Measurements from ENCODE around the gene PSMF1. TPM values are rescaled to one million over a fixed set of nuclear protein-coding genes. Genes with fewer than 3 reads are reported as not detected.

The PSMF1 gene
- total and polyA plus RNA-seq, 2 of the 13 experiments (the other 11 are each of a cell fraction or from before 2014, with no cell fraction given) = 82.5 to 86.0 TPM

GRCh38 chr20:1212607-1213396 lies 94.4 kb downstream of the PSMF1 start (continued):
- TF ChIP-seq PRDM15 (CRISPR knock-in tag; IDR thresholded peaks at IDR 0.05) (no peak), ZNF562 (CRISPR knock-in tag; IDR thresholded peaks at IDR 0.05; ENCODE audit: borderline replicate concordance) (no peak), GMEB1 (CRISPR knock-in tag; IDR thresholded peaks at IDR 0.05; ENCODE audit: borderline replicate concordance) (peak; percentile 48; the same call in 1 of the 2 replicates), ZNF121 (CRISPR knock-in tag; IDR thresholded peaks at IDR 0.05) (no peak), ZNF441 (CRISPR knock-in tag; IDR thresholded peaks at IDR 0.05; ENCODE audit: borderline replicate concordance) (peak; percentile 57; the same call in 1 of the 2 replicates), KAT2B (IDR thresholded peaks at IDR 0.05; ENCODE audit: borderline replicate concordance, low read depth, low read length) (no peak), ZFY (CRISPR knock-in tag; IDR thresholded peaks at IDR 0.05) (no peak), ZNF230 (CRISPR knock-in tag; IDR thresholded peaks at IDR 0.05) (peak; percentile 46; the same call in 1 of the 2 replicates), KDM5B (CRISPR knock-in tag; IDR thresholded peaks at IDR 0.05; ENCODE audit: borderline replicate concordance) (no peak), ZNF7 (CRISPR knock-in tag; IDR thresholded peaks at IDR 0.05) (no peak), ZNF512 (CRISPR knock-in tag; IDR thresholded peaks at IDR 0.05) (no peak), KDM2A (CRISPR knock-in tag; IDR thresholded peaks at IDR 0.05; ENCODE audit: borderline replicate concordance, low read depth) (peak; percentile 94), GATA4 (IDR thresholded peaks at IDR 0.05; ENCODE audit: borderline replicate concordance, low read depth) (no peak), ZFP37 (CRISPR knock-in tag; IDR thresholded peaks at IDR 0.05; ENCODE audit: borderline replicate concordance) (no peak), ZEB1 (IDR thresholded peaks at IDR 0.05; ENCODE audit: insufficient replicate concordance, low read depth) (no peak), JARID2 (CRISPR knock-in tag; IDR thresholded peaks at IDR 0.05; ENCODE audit: insufficient replicate concordance) (peak; percentile 85), ZFP36L2 (CRISPR knock-in tag; IDR thresholded peaks at IDR 0.05) (no peak), XBP1 (CRISPR knock-in tag; IDR thresholded peaks at IDR 0.05) (no peak), ZNF143 (CRISPR knock-in tag; IDR thresholded peaks at IDR 0.05) (no peak), ARID2 (CRISPR knock-in tag; IDR thresholded peaks at IDR 0.05; ENCODE audit: borderline replicate concordance) (no peak), ZNF224 (CRISPR knock-in tag; IDR thresholded peaks at IDR 0.05) (no peak), ZNF343 (CRISPR knock-in tag; IDR thresholded peaks at IDR 0.05) (no peak), NCOA5 (CRISPR knock-in tag; IDR thresholded peaks at IDR 0.05) (no peak), TP53 (CRISPR knock-in tag; conservative IDR thresholded peaks at IDR 0.05) (no peak), ZNF788 (CRISPR knock-in tag; IDR thresholded peaks at IDR 0.05; ENCODE audit: borderline replicate concordance) (no peak)
